Cardiac muscle cell (in vitro differentiated cells and primary cell): ENCODE results near the gene PATL1. TPM values are rescaled to one million over a fixed set of nuclear protein-coding genes. Genes with fewer than 3 reads are reported as not detected.

Experiments used
- DNase-seq, 2 donors: peaks; one replicate each; pipeline versions ENCODE4 v3.0.0 to v3.0.0-alpha.2; 2010 to 2017; ENCODE audit warnings: low read depth in 1 of 2, low spot score in 1 of 2
- H3K27ac ChIP-seq: fragments of 200-600 bp; sonication (generic); 2 replicates; pipeline ENCODE4 v1.5.1; 2016
- H3K27me3 ChIP-seq: fragments of 200-600 bp; sonication (generic); 2 replicates; pipeline ENCODE4 v1.6.0; 2016; ENCODE audit warnings: control low read depth
- H3K36me3 ChIP-seq: fragments of 200-600 bp; sonication (generic); 2 replicates; pipeline ENCODE4 v1.5.1; 2016; ENCODE audit warnings: control low read depth
- H3K4me1 ChIP-seq: fragments of 200-600 bp; sonication (generic); 2 replicates; pipeline ENCODE4 v1.8.1; 2017; ENCODE audit warnings: low read depth, mild to moderate bottlenecking, mixed run types
- H3K4me3 ChIP-seq: fragments of 200-600 bp; sonication (generic); 2 replicates; pipeline ENCODE4 v1.5.1; 2016; ENCODE audit warnings: mild to moderate bottlenecking
- H3K9me3 ChIP-seq: fragments of 200-600 bp; sonication (generic); 2 replicates; pipeline ENCODE4 v1.5.1; 2017; ENCODE audit warnings: low read depth, mild to moderate bottlenecking, control low read depth
- CTCF ChIP-seq: IDR thresholded peaks from 2 replicates; pipeline ENCODE4 v1.5.1; 2012; ENCODE audit warnings: low read depth, mild to moderate bottlenecking, low read length
- polyA plus RNA-seq: library from polyadenylated mRNA; unstranded; fragments of >200 nt; fragmentation: Nextera tagmentation; extraction: Ambion mirVana; gene quantifications from 2 replicates; pipeline ENCODE4 v1.2.1, GENCODE V29; 2016
- total RNA-seq: library from RNA; depleted of rRNA; stranded (reverse); fragments of >200 nt; gene quantifications from 2 replicates; pipeline ENCODE4 v1.2.3, GENCODE V29; 2016

Gene PATL1
- total and polyA plus RNA-seq, 2 experiments from 2014 or later, result 10.9 to 11.4 TPM

DNA sequence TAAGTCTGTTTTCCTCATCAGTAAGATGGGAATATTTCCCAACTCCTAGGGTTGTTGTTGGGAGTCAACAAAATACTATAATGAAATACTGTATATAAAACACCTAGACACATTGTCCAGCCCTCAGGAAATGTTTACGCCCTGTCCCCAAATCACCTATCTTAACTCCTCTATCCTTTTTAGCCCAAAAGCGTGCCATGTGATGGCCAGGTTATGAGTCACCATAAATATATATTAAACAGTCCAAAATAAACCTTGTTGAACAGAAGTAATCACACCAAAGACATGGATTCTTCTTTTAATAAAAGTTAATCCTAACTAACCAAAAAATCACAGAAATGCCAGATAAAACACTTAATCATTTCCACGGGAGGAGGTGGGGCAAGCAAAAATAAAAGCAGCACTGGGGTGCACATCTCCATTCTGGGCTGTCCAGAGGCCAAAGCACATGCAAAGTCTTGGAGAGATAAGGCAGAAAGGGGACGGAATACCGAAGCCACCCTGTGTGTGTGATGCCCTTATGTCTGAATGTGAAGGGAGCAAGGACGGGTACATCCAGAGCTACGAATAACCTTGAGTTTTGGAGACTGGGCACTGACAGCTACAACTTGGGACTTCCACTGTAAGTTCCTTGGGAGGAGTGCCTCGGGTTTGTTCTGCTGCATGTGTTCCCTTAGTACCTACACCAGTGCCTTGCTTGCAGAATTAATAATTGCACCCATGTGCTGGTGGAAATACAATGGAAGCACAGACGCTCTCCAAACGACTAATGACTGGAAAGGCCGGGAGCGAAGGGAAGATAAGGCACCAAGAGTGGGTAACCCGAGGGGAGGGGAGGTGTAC lies 54.3 kb downstream of the PATL1 start:
- peak overlapping the region; percentile 94 for H3K4me3 ChIP-seq
- H3K27me3 ChIP-seq, result no peaks in the 10 kb centered on the region
- no peaks in the 10 kb centered on the region for H3K9me3 ChIP-seq
- peaks cover 38% of the 10 kb centered on the region for H3K4me1 ChIP-seq
- TF ChIP-seq CTCF, result no peak
- peak in 1 of 2 donors; percentile 12 for DNase-seq
- H3K27ac ChIP-seq, result peak overlapping the region; percentile 95
- no peaks in the 10 kb centered on the region for H3K36me3 ChIP-seq

GRCh38 chr11:59611570-59612565 lies 57.0 kb downstream of the PATL1 start:
- peak in 1 of 2 donors; percentile 56 for DNase-seq
- Histone ChIP-seq H3K27ac (peak overlapping the region; percentile 94), H3K9me3 (no peaks in the 10 kb centered on the region), H3K4me1 (peaks cover 45% of the 10 kb centered on the region), H3K36me3 (peaks cover 26% of the 10 kb centered on the region), H3K4me3 (peak overlapping the region; percentile 17), H3K27me3 (no peaks in the 10 kb centered on the region)
- TF ChIP-seq CTCF, result no peak

GRCh38 chr11:59610289-59610688 lies 58.5 kb downstream of the PATL1 start:
- TF ChIP-seq CTCF, result no peak
- Histone ChIP-seq H3K4me1 (peaks cover 42% of the 10 kb centered on the region), H3K27ac (no peak overlapping the region), H3K36me3 (peaks cover 42% of the 10 kb centered on the region), H3K27me3 (no peaks in the 10 kb centered on the region), H3K9me3 (no peaks in the 10 kb centered on the region), H3K4me3 (no peak overlapping the region)
- no peak for DNase-seq

DNA sequence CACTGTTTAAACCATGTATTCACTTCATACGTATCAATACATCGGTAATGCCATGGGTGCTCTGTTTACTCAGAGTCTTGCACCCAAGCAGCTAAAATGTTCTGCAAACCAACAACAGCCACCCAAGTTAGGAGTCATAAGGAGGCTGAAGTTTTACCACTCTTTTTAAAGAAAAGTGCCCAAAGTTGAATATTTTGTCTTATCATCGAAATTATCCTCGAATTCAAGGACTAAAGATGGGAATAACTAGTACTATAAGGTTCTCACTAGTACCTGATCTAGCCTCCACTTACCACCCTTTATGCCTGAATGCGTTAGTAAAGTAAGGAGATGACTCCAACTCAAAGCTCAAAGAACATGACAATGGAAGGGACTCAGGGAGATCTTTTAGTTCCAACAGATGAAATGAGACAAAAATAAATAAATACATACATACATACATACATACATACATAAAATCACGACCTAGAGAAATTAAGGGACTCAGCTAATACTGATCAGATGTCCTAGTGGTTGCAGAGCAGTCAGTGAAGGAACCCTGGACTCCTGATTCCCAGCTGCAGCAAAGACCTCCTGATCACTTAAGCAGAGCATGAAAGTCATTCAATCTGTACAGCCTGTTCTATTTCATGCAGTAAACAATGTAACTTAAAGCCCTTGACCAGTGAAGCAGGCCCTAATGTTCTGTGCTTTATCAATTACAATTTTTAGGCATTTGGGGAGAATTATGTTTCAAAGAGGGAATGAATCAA lies 61.0 kb downstream of the PATL1 start:
- no peak overlapping the region for H3K4me3 ChIP-seq
- no peak overlapping the region for H3K27ac ChIP-seq
- H3K4me1 ChIP-seq, result peaks cover 30% of the 10 kb centered on the region
- no peak for TF ChIP-seq CTCF
- H3K36me3 ChIP-seq, result peaks cover 55% of the 10 kb centered on the region
- H3K9me3 ChIP-seq, result no peaks in the 10 kb centered on the region
- no peak for DNase-seq
- H3K27me3 ChIP-seq, result no peaks in the 10 kb centered on the region

DNA sequence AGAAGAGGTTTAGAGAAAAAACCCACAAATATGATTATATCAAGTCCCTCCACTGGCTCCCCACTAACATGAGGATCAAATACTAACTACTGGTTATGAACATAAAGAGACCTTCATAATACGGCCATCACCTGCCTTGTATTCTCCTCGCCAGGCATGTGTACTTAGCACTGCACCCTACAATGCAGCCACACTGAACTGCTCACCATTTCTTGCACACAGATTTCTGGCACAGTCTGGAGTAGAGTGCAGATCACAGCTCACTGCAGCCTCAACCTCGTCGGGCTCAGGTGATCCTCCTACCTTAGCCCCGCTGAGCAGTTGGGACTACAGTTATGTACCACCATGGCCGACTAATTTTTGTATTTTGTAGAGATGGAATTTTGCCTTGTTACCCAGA lies 66.4 kb downstream of the PATL1 start:
- no peak for DNase-seq
- TF ChIP-seq CTCF, result no peak
- H3K27me3 ChIP-seq, result no peaks in the 10 kb centered on the region
- no peaks in the 10 kb centered on the region for H3K9me3 ChIP-seq
- peaks cover 87% of the 10 kb centered on the region for H3K36me3 ChIP-seq
- H3K27ac ChIP-seq, result no peak overlapping the region
- no peak overlapping the region for H3K4me3 ChIP-seq
- no peaks in the 10 kb centered on the region for H3K4me1 ChIP-seq
